Measurements from ENCODE around the gene ZNF790. TPM values are rescaled to one million over a fixed set of nuclear protein-coding genes. Genes with fewer than 3 reads are reported as not detected.
A peak's percentile ranks its signal among the peaks of the same experiment; 100 is the strongest.

The ZNF790 gene
- total and polyA plus RNA-seq, 2 of the 13 experiments (the other 11 are each of a cell fraction or from before 2014, with no cell fraction given) = 1.3 to 5.3 TPM

GRCh38 chr19:36850559-36851442 is 12.6 kb upstream of the ZNF790 start, which contains the start of gene ZNF345 (continued):
- TF ChIP-seq ZNF609 (CRISPR knock-in tag; IDR thresholded peaks at IDR 0.05; ENCODE audit: borderline replicate concordance) (peak; percentile 32; the same call in 1 of the 2 replicates), ZNF318 (CRISPR knock-in tag; IDR thresholded peaks at IDR 0.05) (0 out of 2 replicates have a peak, but pooled peaks have one; percentile 78), KIAA2018 (CRISPR knock-in tag; IDR thresholded peaks at IDR 0.05; ENCODE audit: borderline replicate concordance) (no peak), STAT5B (CRISPR knock-in tag; IDR thresholded peaks at IDR 0.05) (no peak)
